HFF-Myc (cell line): ENCODE data around the gene PUS1.

Experiments used
- DNase-seq: peaks from one replicate; pipeline ENCODE4 v3.0.0-alpha.2; 2011; ENCODE audit warnings: low read depth; ENCODE audit errors: extremely low read depth
- H3K4me3 ChIP-seq: replicated peaks from 2 replicates; pipeline ENCODE4 v1.5.1; 2011; ENCODE audit warnings: low read depth, mild to moderate bottlenecking, control low read depth, low read length
- TF ChIP-seq, protein P1 (sequence below): IDR thresholded peaks from 2 replicates; pipeline ENCODE4 v1.5.1; 2012; ENCODE audit warnings: mild to moderate bottlenecking, low read depth, low read length, control low read depth; ENCODE audit errors: missing control alignments

The PUS1 gene

DNA sequence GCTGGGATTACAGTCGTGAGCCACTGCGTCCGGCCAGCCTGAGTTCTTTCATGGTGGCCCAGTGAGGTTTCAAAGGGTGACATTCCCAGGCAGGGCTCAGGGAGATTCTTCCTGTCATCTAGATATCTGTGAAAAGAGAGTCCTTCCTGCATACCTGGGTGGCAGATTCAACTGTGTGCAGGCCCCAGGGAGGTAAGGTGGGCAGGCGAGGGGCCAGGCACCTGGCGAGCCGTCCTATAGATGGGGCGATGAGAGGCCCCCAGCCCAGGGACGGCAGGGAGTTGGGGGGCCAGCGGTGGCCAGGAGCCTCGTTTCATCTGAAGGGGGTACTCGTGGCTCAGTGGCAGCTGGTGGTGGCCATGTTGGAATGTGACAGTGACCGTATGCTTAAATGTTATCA lies 13.6 kb downstream of the PUS1 start:
- DNase-seq, result no peak
- TF ChIP-seq, protein P1, sequence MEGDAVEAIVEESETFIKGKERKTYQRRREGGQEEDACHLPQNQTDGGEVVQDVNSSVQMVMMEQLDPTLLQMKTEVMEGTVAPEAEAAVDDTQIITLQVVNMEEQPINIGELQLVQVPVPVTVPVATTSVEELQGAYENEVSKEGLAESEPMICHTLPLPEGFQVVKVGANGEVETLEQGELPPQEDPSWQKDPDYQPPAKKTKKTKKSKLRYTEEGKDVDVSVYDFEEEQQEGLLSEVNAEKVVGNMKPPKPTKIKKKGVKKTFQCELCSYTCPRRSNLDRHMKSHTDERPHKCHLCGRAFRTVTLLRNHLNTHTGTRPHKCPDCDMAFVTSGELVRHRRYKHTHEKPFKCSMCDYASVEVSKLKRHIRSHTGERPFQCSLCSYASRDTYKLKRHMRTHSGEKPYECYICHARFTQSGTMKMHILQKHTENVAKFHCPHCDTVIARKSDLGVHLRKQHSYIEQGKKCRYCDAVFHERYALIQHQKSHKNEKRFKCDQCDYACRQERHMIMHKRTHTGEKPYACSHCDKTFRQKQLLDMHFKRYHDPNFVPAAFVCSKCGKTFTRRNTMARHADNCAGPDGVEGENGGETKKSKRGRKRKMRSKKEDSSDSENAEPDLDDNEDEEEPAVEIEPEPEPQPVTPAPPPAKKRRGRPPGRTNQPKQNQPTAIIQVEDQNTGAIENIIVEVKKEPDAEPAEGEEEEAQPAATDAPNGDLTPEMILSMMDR, result no peak
- H3K4me3 ChIP-seq, result no peak overlapping the region

DNA sequence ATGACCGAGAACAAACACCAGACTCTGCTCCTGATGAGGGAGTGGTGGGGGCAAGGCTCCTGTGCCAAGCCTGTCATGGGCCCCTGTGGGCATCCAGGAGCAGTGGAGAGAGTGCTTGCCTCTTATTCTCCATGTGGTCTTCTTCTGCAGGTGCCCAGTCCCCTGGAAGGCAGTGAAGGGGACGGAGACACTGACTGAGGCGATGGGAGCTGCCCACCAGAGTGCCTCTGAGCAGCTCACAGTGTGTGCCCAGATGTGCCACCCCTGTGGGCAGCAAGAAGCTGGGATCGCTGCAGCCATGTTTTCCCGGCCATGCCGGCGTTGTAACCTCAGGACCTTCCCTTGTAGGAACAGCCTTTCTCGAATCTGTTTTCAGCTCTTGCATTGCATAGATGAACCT lies 14.3 kb downstream of the PUS1 start:
- DNase-seq, result no peak
- TF ChIP-seq, protein P1, result no peak
- no peak overlapping the region for H3K4me3 ChIP-seq

DNA sequence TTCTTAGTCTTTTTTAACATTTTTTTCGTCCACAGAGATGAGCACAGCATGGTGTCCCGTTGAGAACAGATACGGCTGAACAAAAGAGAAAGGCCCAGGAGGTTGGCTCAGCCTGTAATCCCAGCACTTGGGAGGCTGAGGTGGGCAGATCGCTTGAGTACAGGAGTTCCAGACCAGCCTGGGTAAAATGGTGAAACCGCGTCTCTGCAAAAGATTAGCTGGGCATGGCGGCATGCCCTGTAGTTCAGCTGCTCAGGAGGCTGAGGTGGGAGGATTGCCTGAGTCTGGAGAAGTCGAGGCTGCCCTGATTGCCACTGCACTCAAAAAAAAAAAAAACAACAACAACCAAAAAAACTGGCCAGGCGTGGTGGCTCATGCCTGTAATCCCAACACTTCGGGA lies 14.8 kb downstream of the PUS1 start:
- TF ChIP-seq, protein P1, result no peak
- DNase-seq, result no peak

DNA sequence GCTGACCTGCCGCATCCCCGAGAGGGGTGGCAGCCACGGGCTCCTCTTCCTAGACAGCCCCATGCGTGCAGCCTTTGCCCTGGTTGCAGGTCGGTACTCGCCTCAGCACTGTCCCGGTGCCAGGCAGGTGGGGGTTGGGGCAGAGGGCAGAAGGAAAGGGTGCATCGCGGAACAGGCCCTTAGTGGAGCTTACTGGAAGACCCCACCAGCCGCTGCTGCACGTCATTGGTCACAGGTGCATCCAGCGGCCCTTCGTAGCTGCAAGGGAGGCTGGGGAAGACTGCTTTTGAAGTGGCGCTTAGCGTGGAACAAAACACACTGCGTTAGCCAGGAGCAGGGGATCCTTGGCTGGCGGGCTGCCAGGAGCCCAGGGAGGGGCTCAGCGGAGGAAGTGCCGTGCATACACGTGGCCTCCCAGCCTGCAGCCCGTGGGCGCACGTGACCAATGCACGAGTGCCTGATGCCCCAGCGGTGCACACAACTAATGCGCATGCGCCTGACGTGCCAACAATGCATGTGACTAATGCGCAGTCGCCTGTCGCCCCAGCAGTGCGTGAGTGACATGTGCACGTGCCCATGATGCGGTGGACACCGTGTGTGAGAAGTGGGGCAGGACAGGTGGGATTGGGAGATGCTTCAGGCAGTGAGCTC lies 15.7 kb downstream of the PUS1 start:
- H3K4me3 ChIP-seq, result no peak overlapping the region
- TF ChIP-seq, protein P1, result no peak
- DNase-seq, result no peak

More for the DNA sequence above, 14.8 kb downstream of the PUS1 start:
- no peak overlapping the region for H3K4me3 ChIP-seq

DNA sequence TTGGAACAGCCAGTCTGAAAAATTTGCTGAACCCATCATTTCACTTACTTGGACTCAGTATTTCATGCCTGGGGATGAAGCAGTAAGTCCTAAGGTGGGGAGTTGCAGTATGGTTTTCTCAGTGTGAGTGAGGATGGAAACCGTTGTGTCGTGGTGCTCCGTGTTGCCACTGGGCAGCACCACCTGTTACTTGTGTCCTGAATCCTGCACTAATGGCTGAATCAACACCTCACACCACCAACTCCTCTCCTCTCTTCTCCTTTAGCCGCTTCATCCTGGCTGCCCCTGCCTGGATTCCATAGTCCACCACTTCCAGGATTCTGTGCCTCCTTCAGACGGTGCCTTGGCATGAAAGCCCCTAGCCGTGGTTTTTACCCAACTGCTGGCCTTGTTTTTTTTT lies 17.7 kb downstream of the PUS1 start:
- no peak overlapping the region for H3K4me3 ChIP-seq
- TF ChIP-seq, protein P1, result no peak
- DNase-seq, result no peak

DNA sequence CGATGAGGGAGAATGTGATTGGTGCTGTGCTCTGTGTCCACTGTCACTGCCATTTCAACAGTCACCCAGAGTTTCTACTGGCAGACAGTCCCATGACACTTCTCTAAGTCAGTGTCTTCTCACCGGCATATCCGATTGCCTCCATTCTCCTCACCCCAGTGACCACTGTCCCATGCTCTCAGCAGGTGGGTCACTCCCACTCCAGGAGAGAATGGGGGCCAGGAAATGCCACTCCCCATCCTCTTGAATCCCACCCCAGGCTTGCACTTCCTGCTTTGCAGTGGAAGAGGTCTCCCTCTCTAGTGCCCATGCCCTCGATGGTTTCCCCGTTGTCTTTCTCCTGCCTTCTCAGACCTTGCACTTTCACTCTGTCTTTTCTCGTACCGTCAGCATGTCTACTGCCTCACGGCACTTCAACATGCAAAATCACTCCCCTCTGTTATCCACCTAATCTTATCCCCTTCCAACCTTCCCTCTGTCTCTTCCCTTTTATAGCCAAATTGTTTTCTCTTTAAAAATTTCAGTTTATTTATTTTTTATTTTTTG lies 18.5 kb downstream of the PUS1 start:
- no peak overlapping the region for H3K4me3 ChIP-seq
- DNase-seq, result no peak
- TF ChIP-seq, protein P1, result no peak
